Thyroid gland (tissue), 4 donors: ENCODE data around the gene CFL1.

Source experiments
- CTCF ChIP-seq, 6 experiments: fragments of 200-600 bp in 3 of 6; fragments of 450-650 bp in 3 of 6; sonication (generic) in 3 of 6; IDR thresholded peaks; one replicate each; pipeline ENCODE4 v1.5.1; 2016 to 2019; ENCODE audit warnings: antibody characterized with exemption in 6 of 6, mild to moderate bottlenecking in 2 of 6, inconsistent platforms in 1 of 6, moderate library complexity in 1 of 6
- POLR2A ChIP-seq, 2 donors: fragments of 450-650 bp; IDR thresholded peaks; one replicate each; pipeline ENCODE4 v1.6.1; 2017; ENCODE audit warnings: antibody characterized with exemption in 2 of 2, mild to moderate bottlenecking in 2 of 2, moderate library complexity in 1 of 2

GRCh38 chr11:65882120-65883057 lies 24.4 kb upstream of the CFL1 start:
- TF ChIP-seq CTCF (IDR thresholded peaks at IDR 0.05) (no peak), POLR2A (IDR thresholded peaks at IDR 0.05) (no peak)
